GM12878 (cell line): ENCODE measurements around the gene OLFM1. TPM values are rescaled to one million over a fixed set of nuclear protein-coding genes. Genes with fewer than 3 reads are reported as not detected.

Experiments used
- ATAC-seq: fragments of 200-7000 bp; cut with Tn5 transposase; 3 replicates; pipeline ENCODE4 v1.9.1; 2020; ENCODE audit warnings: mild to moderate bottlenecking, moderate library complexity
- BruUV-seq: library from RNA; stranded (reverse); fragments of 400-500 nt; replicated peaks from 2 replicates; lab custom pipeline; 2021; lab: Mats Ljungman, UMichigan
- CTCF ChIA-PET: fragments of 300-600 bp; sonication (Branson Sonifier 250); formaldehyde crosslinking; extraction: SDS; loops from one replicate; lab custom pipeline; 2021; ENCODE audit warnings: inconsistent platforms; lab: Yijun Ruan, JAX
- POLR2A ChIA-PET: fragments of 350-600 bp; formaldehyde crosslinking; extraction: SDS; loops from one replicate; lab custom pipeline; 2021; ENCODE audit warnings: inconsistent platforms; lab: Charles Lee
- RAD21 ChIA-PET: fragments of 300-600 bp; sonication (Branson Sonifier 250); formaldehyde crosslinking; loops from one replicate; lab custom pipeline; 2023; ENCODE audit warnings: antibody characterized with exemption; ENCODE audit not compliant: unreplicated experiment; lab: Charles Lee
- SMC1A ChIA-PET: fragments of 300-600 bp; sonication (Branson Sonifier 250); formaldehyde crosslinking; loops from one replicate; lab custom pipeline; 2023; ENCODE audit not compliant: unreplicated experiment, uncharacterized antibody; lab: Charles Lee
- DNase-seq: peaks from one replicate; pipeline ENCODE4 v3.0.0-alpha.2; 2011; ENCODE audit warnings: low read depth, low spot score
- FAIRE-seq: peaks from 3 replicates; lab custom pipeline; 2011; peaks lifted over from hg19 to GRCh38; lab: Jason Lieb, UNC
- H2AFZ ChIP-seq: 2 replicates; pipeline ENCODE4 v1.6.0; 2011; ENCODE audit warnings: low read depth, low read length, control low read depth; ENCODE audit not compliant: control insufficient read depth
- H3K27ac ChIP-seq: 2 replicates; pipeline ENCODE4 v1.5.1; 2011; ENCODE audit warnings: control low read depth; ENCODE audit not compliant: control insufficient read depth, insufficient read depth
- H3K27me3 ChIP-seq, 2 experiments: replicated peaks in 1 of 2; 2 replicates each; pipeline versions ENCODE4 v1.6.0 to v1.6.1; 2011; ENCODE audit warnings: low read length in 1 of 2; ENCODE audit not compliant: control insufficient read depth in 2 of 2, insufficient read depth in 2 of 2
- H3K36me3 ChIP-seq, 2 experiments: 2 replicates each; pipeline ENCODE4 v1.5.1; 2011; ENCODE audit warnings: low read length in 1 of 2; ENCODE audit not compliant: control insufficient read depth in 2 of 2, insufficient read depth in 2 of 2
- H3K4me1 ChIP-seq: 2 replicates; pipeline ENCODE4 v1.6.1; 2011; ENCODE audit warnings: mild to moderate bottlenecking, low read length, moderate library complexity, mixed read lengths; ENCODE audit not compliant: control insufficient read depth, insufficient read depth
- H3K4me2 ChIP-seq: 2 replicates; pipeline ENCODE4 v1.6.0; 2011; ENCODE audit warnings: control low read depth; ENCODE audit not compliant: control insufficient read depth, insufficient read depth
- H3K4me3 ChIP-seq: fragments of 200-600 bp; sonication (generic); 2 replicates; pipeline ENCODE4 v1.5.1; 2016
- H3K79me2 ChIP-seq: 2 replicates; pipeline ENCODE4 v1.6.0; 2011; ENCODE audit warnings: low read length; ENCODE audit not compliant: control insufficient read depth, insufficient read depth
- H3K9ac ChIP-seq: 2 replicates; pipeline ENCODE4 v1.8.0; 2011; ENCODE audit warnings: low read length, control low read depth, mixed read lengths; ENCODE audit not compliant: control insufficient read depth, insufficient read depth
- H3K9me3 ChIP-seq: replicated peaks from 3 replicates; pipeline ENCODE4 v1.5.1; 2011; ENCODE audit warnings: mild to moderate bottlenecking, low read length; ENCODE audit not compliant: control insufficient read depth, insufficient read depth
- H4K20me1 ChIP-seq: 2 replicates; pipeline ENCODE4 v1.6.0; 2011; ENCODE audit not compliant: control insufficient read depth, insufficient read depth
- CBX3 ChIP-seq: fragments of 200-600 bp; sonication (generic); IDR thresholded peaks from 2 replicates; pipeline ENCODE4 v1.6.1; 2016; ENCODE audit warnings: low read depth, borderline replicate concordance
- CHD1 ChIP-seq: IDR thresholded peaks from 2 replicates; pipeline ENCODE4 v1.6.1; 2012; ENCODE audit warnings: low read depth, low read length, improper control_type of control experiment
- FOXM1 ChIP-seq: IDR thresholded peaks from 2 replicates; pipeline ENCODE4 v1.6.1; 2012; ENCODE audit warnings: low read depth, mild to moderate bottlenecking, inconsistent platforms, low read length, moderate library complexity
- GABPA ChIP-seq: IDR thresholded peaks from 2 replicates; pipeline ENCODE4 v1.6.1; 2014; ENCODE audit warnings: antibody characterized with exemption, low read depth, mild to moderate bottlenecking, inconsistent platforms
- HDAC2 ChIP-seq: fragments of 200-600 bp; sonication (generic); IDR thresholded peaks from 2 replicates; pipeline ENCODE4 v1.6.1; 2017
- MTA2 ChIP-seq: fragments of 450-650 bp; IDR thresholded peaks from 2 replicates; pipeline ENCODE4 v1.6.1; 2016; ENCODE audit warnings: low read depth, mild to moderate bottlenecking, moderate library complexity
- PAX5 ChIP-seq: IDR thresholded peaks from 2 replicates; pipeline ENCODE4 v1.6.1; 2011; ENCODE audit warnings: low read depth, low read length, borderline replicate concordance
- SPI1 ChIP-seq: IDR thresholded peaks from 2 replicates; pipeline ENCODE4 v1.6.1; 2011; ENCODE audit warnings: low read depth, mild to moderate bottlenecking, low read length, moderate library complexity, borderline replicate concordance; ENCODE audit not compliant: insufficient read depth
- YY1 ChIP-seq: IDR thresholded peaks from 2 replicates; pipeline ENCODE4 v1.6.1; 2011; ENCODE audit warnings: low read depth, mild to moderate bottlenecking, low read length
- ZBTB40 ChIP-seq: fragments of 450-650 bp; IDR thresholded peaks from 2 replicates; pipeline ENCODE4 v1.6.1; 2016; ENCODE audit warnings: mild to moderate bottlenecking, moderate library complexity, borderline replicate concordance
- ZNF207 ChIP-seq: fragments of 450-650 bp; IDR thresholded peaks from 2 replicates; pipeline ENCODE4 v1.6.1; 2014; ENCODE audit warnings: antibody characterized with exemption, mild to moderate bottlenecking, borderline replicate concordance
- WGBS: methylation state at CpG from one replicate; pipeline ENCODE4 v1.1.6; 2016; ENCODE audit warnings: low lambda C conversion rate; ENCODE audit not compliant: insufficient replicate concordance, insufficient coverage; ENCODE audit errors: missing lambda C conversion rate; 5-methylcytosine and 5-hydroxymethylcytosine counted together
- in situ Hi-C: fragments of 300-500 bp; cut with MboI; formaldehyde crosslinking; loops from 9 replicates; pipeline ENCODE4 v1.14.3; 2018; ENCODE audit warnings: mixed read lengths
- intact Hi-C: fragments of 100-400 bp; cut with micrococcal nuclease; formaldehyde crosslinking; loops from one replicate; pipeline ENCODE4 v1.14.2; 2022; ENCODE audit not compliant: unreplicated experiment
- polyA plus RNA-seq, 11 experiments: library from polyadenylated mRNA; depleted of rRNA in 4 of 11; unstranded in 6 of 11; stranded (reverse) in 5 of 11; fragments of >200 nt; fragmentation: Nextera tagmentation in 4 of 11; fragmentation: Illumina TruSeq in 1 of 11; extraction: Ambion mirVana in 4 of 11; extraction: Trizol in 1 of 11; gene quantifications; 1 replicate in 1 of 11; 2 replicates in 10 of 11; pipeline versions ENCODE4 v1.2.1 to v1.2.3, GENCODE V29; 2011 to 2016; ENCODE audit warnings: inconsistent platforms in 2 of 11, missing spikeins in 2 of 11, low read depth in 1 of 11
- total RNA-seq, 4 experiments: library from RNA; depleted of rRNA in 3 of 4; stranded (reverse); fragments of >200 nt in 3 of 4; fragmentation: Illumina TruSeq in 1 of 4; extraction: Trizol in 1 of 4; gene quantifications; 2 replicates each; pipeline versions ENCODE4 v1.2.1 to v1.2.3, GENCODE V29; 2013 to 2021

Gene OLFM1
- total and polyA plus RNA-seq, 10 of the 15 experiments (the other 5 are each of a cell fraction or from before 2014, with no cell fraction given) = not detected

GRCh38 chr9:135107581-135108235 lies 20.2 kb downstream of the OLFM1 start:
- Histone ChIP-seq H3K27me3 (peaks cover 0 to 5% of the 10 kb centered on the region in 2 experiments; a peak in 3 of 4 replicates), H3K36me3 (no peaks in the 10 kb centered on the region), H3K79me2 (no peaks in the 10 kb centered on the region), H3K4me1 (no peaks in the 10 kb centered on the region), H3K4me2 (no peak overlapping the region), H3K4me3 (no peak overlapping the region)
- ChIA-PET RAD21 (no interaction called here), CTCF (no interaction called here), SMC1A (no interaction called here)
- intact Hi-C loops = no loop called here
- no peak for TF ChIP-seq FOXM1
- TF ChIP-seq ZNF207 = no peak
- no peak for TF ChIP-seq GABPA
- no peak for TF ChIP-seq PAX5
- no peak for TF ChIP-seq YY1
- TF ChIP-seq HDAC2 = no peak
- TF ChIP-seq MTA2 = no peak
- TF ChIP-seq CHD1 = no peak
- TF ChIP-seq CBX3 = no peak
- TF ChIP-seq ZBTB40 = no peak
- TF ChIP-seq SPI1 = no peak
- TF ChIP-seq, all 136 proteins: peak for 0
- no TSS peak for BruUV-seq
- 7% methylated on average over 10 of the region's 10 CpGs for WGBS
- Histone ChIP-seq H3K27ac (no peak overlapping the region), H3K9ac (no peak overlapping the region), H2AFZ (no peak overlapping the region), H4K20me1 (no peaks in the 10 kb centered on the region), H3K9me3 (no peaks in the 10 kb centered on the region)
- POLR2A ChIA-PET = no interaction called here
- ATAC-seq (no peak), FAIRE-seq (no peak), DNase-seq (no peak)
- in situ Hi-C loops = no loop called here
